ENCODE results near the gene ZNF700. TPM values are rescaled to one million over a fixed set of nuclear protein-coding genes. Genes with fewer than 3 reads are reported as not detected.
"Not testable (repeated sequence)": the region's sequence is repeated elsewhere in the genome, so short reads cannot be mapped to it uniquely, and the experiment has no call there.

ZNF700 gene
- polyA plus RNA-seq, 1 donor (not counting 4 experiments of a cell fraction or from before 2014, with no cell fraction given): 8.5 TPM

DNA sequence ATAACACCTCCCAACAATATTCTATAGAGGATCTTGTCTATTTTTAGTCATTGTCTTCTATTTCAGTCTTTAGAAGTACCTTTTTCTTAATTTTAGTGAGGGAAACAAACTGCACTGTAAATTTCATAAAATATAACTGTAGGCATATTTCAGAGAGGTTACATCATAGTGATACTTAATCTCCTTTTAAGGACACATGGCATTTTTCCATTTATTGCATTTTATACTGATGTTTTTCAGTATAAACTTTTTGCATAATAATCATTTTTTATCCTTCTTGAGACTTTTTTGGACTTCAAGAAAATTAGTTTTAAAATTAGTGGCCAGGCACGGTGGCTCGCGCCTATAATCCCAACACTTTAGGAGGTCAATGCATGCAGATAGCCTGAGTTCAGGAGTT, 6.6 kb downstream of the ZNF700 start:
- Histone ChIP-seq H3K27me3 (ENCODE audit: control insufficient read depth, extremely low read depth, insufficient read depth, low read length) (no peaks in the 10 kb centered on the region), H3K79me2 (ENCODE audit: control insufficient read depth, insufficient read depth, low read length) (peaks cover 66% of the 10 kb centered on the region), H3K27ac (ENCODE audit: control insufficient read depth, insufficient read depth, low read length) (no peak overlapping the region), H3K4me1 (ENCODE audit: control insufficient read depth, extremely low read depth, insufficient read depth, low read length) (no peaks in the 10 kb centered on the region), H3K9me3 (ENCODE audit: control insufficient read depth, low read depth, low read length) (peaks cover 2% of the 10 kb centered on the region), H3K36me3 (ENCODE audit: control insufficient read depth in 2 of 2, extremely low read depth in 1 of 2, insufficient read depth in 2 of 2, low read length in 2 of 2) (peaks cover 0 to 1% of the 10 kb centered on the region in 2 experiments), H3K4me2 (ENCODE audit: control insufficient read depth, extremely low read depth, insufficient read depth, low read depth, low read length) (no peak overlapping the region), H3K9ac (ENCODE audit: control insufficient read depth, extremely low read depth, insufficient read depth, low read length) (no peak overlapping the region), H4K20me1 (ENCODE audit: control insufficient read depth, extremely low read depth, insufficient read depth, low read length) (no peaks in the 10 kb centered on the region), H3K9me1 (ENCODE audit: control insufficient read depth, extremely low read depth, insufficient read depth, low read length) (no peaks in the 10 kb centered on the region), H3K4me3 (ENCODE audit: control insufficient read depth in 2 of 3, extremely low read depth in 1 of 3, insufficient read depth in 2 of 3, low read depth in 1 of 3, low read length in 3 of 3) (no peak overlapping the region), H2AFZ (ENCODE audit: control insufficient read depth, low read length) (no peak overlapping the region)
- TF ChIP-seq, protein P1, sequence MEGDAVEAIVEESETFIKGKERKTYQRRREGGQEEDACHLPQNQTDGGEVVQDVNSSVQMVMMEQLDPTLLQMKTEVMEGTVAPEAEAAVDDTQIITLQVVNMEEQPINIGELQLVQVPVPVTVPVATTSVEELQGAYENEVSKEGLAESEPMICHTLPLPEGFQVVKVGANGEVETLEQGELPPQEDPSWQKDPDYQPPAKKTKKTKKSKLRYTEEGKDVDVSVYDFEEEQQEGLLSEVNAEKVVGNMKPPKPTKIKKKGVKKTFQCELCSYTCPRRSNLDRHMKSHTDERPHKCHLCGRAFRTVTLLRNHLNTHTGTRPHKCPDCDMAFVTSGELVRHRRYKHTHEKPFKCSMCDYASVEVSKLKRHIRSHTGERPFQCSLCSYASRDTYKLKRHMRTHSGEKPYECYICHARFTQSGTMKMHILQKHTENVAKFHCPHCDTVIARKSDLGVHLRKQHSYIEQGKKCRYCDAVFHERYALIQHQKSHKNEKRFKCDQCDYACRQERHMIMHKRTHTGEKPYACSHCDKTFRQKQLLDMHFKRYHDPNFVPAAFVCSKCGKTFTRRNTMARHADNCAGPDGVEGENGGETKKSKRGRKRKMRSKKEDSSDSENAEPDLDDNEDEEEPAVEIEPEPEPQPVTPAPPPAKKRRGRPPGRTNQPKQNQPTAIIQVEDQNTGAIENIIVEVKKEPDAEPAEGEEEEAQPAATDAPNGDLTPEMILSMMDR (optimal IDR thresholded peaks at IDR 0.05 in 1 of 3, IDR thresholded peaks at IDR 0.05 in 1 of 3, conservative IDR thresholded peaks at IDR 0.05 in 1 of 3; ENCODE audit: extremely low read depth in 1 of 3, insufficient read depth in 2 of 3, low read length in 3 of 3): no peak
- no peak for TF ChIP-seq EZH2 (IDR thresholded peaks at IDR 0.05; ENCODE audit: low read length)
- dilution Hi-C loops (cut with MboI; ENCODE audit: extremely low pct_ligation_motif_present, low sequenced_read_pairs): no loop called here
- no peak for DNase-seq (ENCODE audit: low read depth, low spot score)
- FAIRE-seq: no peak

DNA sequence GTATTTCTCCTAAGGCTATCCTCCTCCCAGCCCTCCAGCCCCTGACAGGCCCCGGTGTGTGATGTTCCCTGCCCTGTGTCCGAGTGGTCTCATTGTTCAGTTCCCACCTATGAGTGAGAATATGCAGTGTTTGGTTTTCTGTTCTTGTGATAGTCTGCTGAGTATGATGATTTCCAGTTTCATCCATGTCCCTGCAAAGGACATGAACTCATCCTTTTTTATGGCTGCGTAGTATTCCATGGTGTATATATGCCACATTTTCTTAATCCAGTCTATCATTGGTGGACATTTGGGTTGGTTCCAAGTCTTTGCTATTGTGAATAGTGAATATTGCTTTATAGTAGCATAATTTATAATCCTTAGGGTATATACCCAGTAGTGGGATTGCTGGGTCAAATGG, 10.9 kb downstream of the ZNF700 start:
- H3K79me2 ChIP-seq (ENCODE audit: control insufficient read depth, insufficient read depth, low read length): peaks cover 52% of the 10 kb centered on the region

DNA sequence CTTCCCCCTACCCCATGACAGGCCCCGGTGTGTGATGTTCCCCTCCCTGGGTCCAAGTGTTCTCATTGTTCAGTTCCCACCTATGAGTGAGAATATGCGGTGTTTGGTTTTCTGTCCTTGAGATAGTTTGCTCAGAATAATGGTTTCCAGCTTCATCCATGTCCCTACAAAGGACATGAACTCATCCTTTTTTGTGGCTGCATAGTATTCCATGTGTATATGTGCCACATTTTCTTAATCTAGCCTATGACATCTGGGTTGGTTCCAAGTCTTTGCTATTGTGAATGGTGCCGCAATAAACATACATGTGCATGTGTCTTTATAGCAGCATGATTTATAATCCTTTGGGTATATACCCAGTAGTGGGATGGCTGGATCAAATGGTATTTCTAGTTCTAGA, 13.5 kb downstream of the ZNF700 start:
- H3K9me3 ChIP-seq (ENCODE audit: control insufficient read depth, low read depth, low read length); H3K4me2 ChIP-seq (ENCODE audit: control insufficient read depth, extremely low read depth, insufficient read depth, low read depth, low read length); H4K20me1 ChIP-seq (ENCODE audit: control insufficient read depth, extremely low read depth, insufficient read depth, low read length); H2AFZ ChIP-seq (ENCODE audit: control insufficient read depth, low read length); H3K4me3 ChIP-seq (ENCODE audit: control insufficient read depth in 2 of 3, extremely low read depth in 1 of 3, insufficient read depth in 2 of 3, low read depth in 1 of 3, low read length in 3 of 3); H3K9ac ChIP-seq (ENCODE audit: control insufficient read depth, extremely low read depth, insufficient read depth, low read length); FAIRE-seq; H3K4me1 ChIP-seq (ENCODE audit: control insufficient read depth, extremely low read depth, insufficient read depth, low read length); H3K27me3 ChIP-seq (ENCODE audit: control insufficient read depth, extremely low read depth, insufficient read depth, low read length); dilution Hi-C loops (cut with MboI; ENCODE audit: extremely low pct_ligation_motif_present, low sequenced_read_pairs); H3K9me1 ChIP-seq (ENCODE audit: control insufficient read depth, extremely low read depth, insufficient read depth, low read length); DNase-seq (ENCODE audit: low read depth, low spot score); H3K27ac ChIP-seq (ENCODE audit: control insufficient read depth, insufficient read depth, low read length); H3K36me3 ChIP-seq (ENCODE audit: control insufficient read depth in 2 of 2, extremely low read depth in 1 of 2, insufficient read depth in 2 of 2, low read length in 2 of 2): not testable (repeated sequence)
- H3K79me2 ChIP-seq (ENCODE audit: control insufficient read depth, insufficient read depth, low read length): peaks cover 40% of the 10 kb centered on the region

More for the DNA sequence above, 10.9 kb downstream of the ZNF700 start:
- H4K20me1 ChIP-seq (ENCODE audit: control insufficient read depth, extremely low read depth, insufficient read depth, low read length); H3K4me1 ChIP-seq (ENCODE audit: control insufficient read depth, extremely low read depth, insufficient read depth, low read length); H3K9ac ChIP-seq (ENCODE audit: control insufficient read depth, extremely low read depth, insufficient read depth, low read length); H3K36me3 ChIP-seq (ENCODE audit: control insufficient read depth in 2 of 2, extremely low read depth in 1 of 2, insufficient read depth in 2 of 2, low read length in 2 of 2); DNase-seq (ENCODE audit: low read depth, low spot score); H3K27me3 ChIP-seq (ENCODE audit: control insufficient read depth, extremely low read depth, insufficient read depth, low read length); H3K27ac ChIP-seq (ENCODE audit: control insufficient read depth, insufficient read depth, low read length); H2AFZ ChIP-seq (ENCODE audit: control insufficient read depth, low read length); FAIRE-seq; H3K9me3 ChIP-seq (ENCODE audit: control insufficient read depth, low read depth, low read length); H3K4me3 ChIP-seq (ENCODE audit: control insufficient read depth in 2 of 3, extremely low read depth in 1 of 3, insufficient read depth in 2 of 3, low read depth in 1 of 3, low read length in 3 of 3); dilution Hi-C loops (cut with MboI; ENCODE audit: extremely low pct_ligation_motif_present, low sequenced_read_pairs); H3K9me1 ChIP-seq (ENCODE audit: control insufficient read depth, extremely low read depth, insufficient read depth, low read length); H3K4me2 ChIP-seq (ENCODE audit: control insufficient read depth, extremely low read depth, insufficient read depth, low read depth, low read length): not testable (repeated sequence)

DNA sequence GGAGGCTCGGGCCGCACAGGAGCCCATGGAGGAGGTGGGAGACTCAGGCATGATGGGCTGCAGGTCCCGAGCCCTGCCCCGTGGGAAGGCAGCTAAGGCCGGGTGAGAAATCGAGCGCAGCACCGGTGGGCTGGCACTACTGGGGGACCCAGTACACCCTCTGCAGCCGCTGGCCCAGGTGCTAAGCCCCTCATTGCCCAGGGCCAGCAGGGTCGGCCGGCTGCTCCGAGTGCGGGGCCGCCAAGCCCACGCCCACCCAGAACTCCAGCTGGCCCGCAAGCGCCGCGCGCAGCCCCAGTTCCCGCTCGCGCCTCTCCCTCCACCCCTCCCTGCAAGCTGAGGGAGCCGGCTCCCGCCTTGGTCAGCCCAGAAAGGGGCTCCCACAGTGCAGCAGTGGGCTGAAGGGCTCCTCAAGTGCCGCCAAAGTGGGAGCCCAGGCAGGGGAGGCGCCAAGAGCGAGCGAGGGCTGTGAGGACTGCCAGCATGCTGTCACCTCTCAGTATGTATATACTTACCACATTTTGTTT, 16.5 kb downstream of the ZNF700 start:
- H2AFZ ChIP-seq (ENCODE audit: control insufficient read depth, low read length); H3K27me3 ChIP-seq (ENCODE audit: control insufficient read depth, extremely low read depth, insufficient read depth, low read length); H3K36me3 ChIP-seq (ENCODE audit: control insufficient read depth in 2 of 2, extremely low read depth in 1 of 2, insufficient read depth in 2 of 2, low read length in 2 of 2); H3K4me2 ChIP-seq (ENCODE audit: control insufficient read depth, extremely low read depth, insufficient read depth, low read depth, low read length); H3K4me1 ChIP-seq (ENCODE audit: control insufficient read depth, extremely low read depth, insufficient read depth, low read length); DNase-seq (ENCODE audit: low read depth, low spot score); H3K9ac ChIP-seq (ENCODE audit: control insufficient read depth, extremely low read depth, insufficient read depth, low read length); H3K9me1 ChIP-seq (ENCODE audit: control insufficient read depth, extremely low read depth, insufficient read depth, low read length); dilution Hi-C loops (cut with MboI; ENCODE audit: extremely low pct_ligation_motif_present, low sequenced_read_pairs); FAIRE-seq; H3K4me3 ChIP-seq (ENCODE audit: control insufficient read depth in 2 of 3, extremely low read depth in 1 of 3, insufficient read depth in 2 of 3, low read depth in 1 of 3, low read length in 3 of 3); H4K20me1 ChIP-seq (ENCODE audit: control insufficient read depth, extremely low read depth, insufficient read depth, low read length); H3K27ac ChIP-seq (ENCODE audit: control insufficient read depth, insufficient read depth, low read length): not testable (repeated sequence)
- H3K79me2 ChIP-seq (ENCODE audit: control insufficient read depth, insufficient read depth, low read length): peaks cover 34% of the 10 kb centered on the region
- H3K9me3 ChIP-seq (ENCODE audit: control insufficient read depth, low read depth, low read length): peaks cover 19% of the 10 kb centered on the region
